Muscle of back (tissue), 13 donors: ENCODE results near the gene TRMT44. TPM values are rescaled to one million over a fixed set of nuclear protein-coding genes. Genes with fewer than 3 reads are reported as not detected.
A peak's percentile ranks its signal among the peaks of the same experiment; 100 is the strongest.

Source experiments
- DNase-seq, 3 donors: peaks; one replicate each; pipeline versions ENCODE4 v3.0.0 to v3.0.0-alpha.2; 2013
- long read RNA-seq, 9 donors: transcript quantifications; one replicate each; lab custom pipeline, GENCODE V29; 2026
- polyA plus RNA-seq, 10 donors: library from polyadenylated mRNA; unstranded; fragments of 120-200 nt; gene quantifications; one replicate each; pipeline ENCODE4 v1.2.1, GENCODE V29; 2013; ENCODE audit not compliant: insufficient read length in 10 of 10

Gene TRMT44
- 10 to 100 TPM in 6 of 10 donors, 1 to 10 TPM in 4; 7.9 to 12.9 (median 10.4) TPM for polyA plus RNA-seq
- long read RNA-seq, donor 1, partial matches to known transcripts = 0 of 2 reads
- long read RNA-seq, donor 1, other reads (novel, unspliced or antisense) = 0 of 2 reads
- long read RNA-seq, donor 2 = 0 reads
- long read RNA-seq, donor 3 = 0 reads
- long read RNA-seq, donor 4, partial matches to known transcripts = 0 of 1 reads
- long read RNA-seq, donor 4, other reads (novel, unspliced or antisense) = 0 of 1 reads
- long read RNA-seq, donor 5 = 0 reads
- long read RNA-seq, donor 6 = 0 reads
- long read RNA-seq, donor 7 = 0 reads
- long read RNA-seq, donor 8, partial matches to known transcripts = 0 of 2 reads
- long read RNA-seq, donor 8, other reads (novel, unspliced or antisense) = 0 of 2 reads
- long read RNA-seq, donor 9 = 0 reads

- peak; percentile 91 to 97 (median 94) for DNase-seq
Measured at GRCh38 chr4:8440492-8441311, at the start of gene TRMT44, which contains the start of gene ACOX3. TSS of gene TRMT44 (plus strand) at chr4:8440777. CDS start at chr4:8440823, 46 bp downstream. TSS of gene ACOX3 (minus strand) at chr4:8440723. CDS start at chr4:8416521, 24,202 bp downstream.

GRCh38 chr4:8391071-8391470, 49.5 kb upstream of the TRMT44 start:
- no peak for DNase-seq

GRCh38 chr4:8391972-8392371, 48.6 kb upstream of the TRMT44 start:
- DNase-seq = peak; percentile 83 to 90 (median 83)

GRCh38 chr4:8392591-8393190, 47.9 kb upstream of the TRMT44 start:
- no peak for DNase-seq

- DNase-seq = peak in 2 of 3 donors; percentile 81 to 86
Measured at GRCh38 chr4:8393593-8394038, 47.0 kb upstream of the TRMT44 start.

- peak; percentile 76 to 93 (median 84) for DNase-seq
Measured at GRCh38 chr4:8394061-8394519, 46.5 kb upstream of the TRMT44 start.

- DNase-seq = no peak
Measured at GRCh38 chr4:8394806-8395205, 45.8 kb upstream of the TRMT44 start.

- DNase-seq = peak in 1 of 3 donors; percentile 45
Measured at GRCh38 chr4:8395504-8396296, 44.9 kb upstream of the TRMT44 start.

GRCh38 chr4:8396762-8397406, 43.7 kb upstream of the TRMT44 start:
- DNase-seq = no peak

- no peak for DNase-seq
Measured at GRCh38 chr4:8398347-8398746, 42.2 kb upstream of the TRMT44 start.

- DNase-seq = no peak
Measured at GRCh38 chr4:8399298-8399697, 41.3 kb upstream of the TRMT44 start.

GRCh38 chr4:8400632-8401325, 39.8 kb upstream of the TRMT44 start:
- DNase-seq = peak in 1 of 3 donors; percentile 43

GRCh38 chr4:8401665-8402064, 38.9 kb upstream of the TRMT44 start:
- DNase-seq = no peak

GRCh38 chr4:8402181-8402597, 38.4 kb upstream of the TRMT44 start:
- DNase-seq = no peak

GRCh38 chr4:8402640-8403039, 37.9 kb upstream of the TRMT44 start:
- DNase-seq = no peak

GRCh38 chr4:8403173-8403753, 37.3 kb upstream of the TRMT44 start:
- DNase-seq = peak; percentile 66 to 90 (median 84)

GRCh38 chr4:8403976-8404375, 36.6 kb upstream of the TRMT44 start:
- no peak for DNase-seq

GRCh38 chr4:8404791-8405515, 35.6 kb upstream of the TRMT44 start:
- no peak for DNase-seq

- no peak for DNase-seq
Measured at GRCh38 chr4:8405516-8405875, 35.1 kb upstream of the TRMT44 start.
